GM23338 (cell line): ENCODE results near the gene LHX4. TPM values are rescaled to one million over a fixed set of nuclear protein-coding genes. Genes with fewer than 3 reads are reported as not detected.
A peak's percentile ranks its signal among the peaks of the same experiment; 100 is the strongest.

Experiments used
- ATAC-seq: fragments of 200-7000 bp; cut with Tn5 transposase; 3 replicates; pipeline ENCODE4 v1.9.1; 2020
- DNase-seq: peaks from one replicate; pipeline ENCODE4 v3.0.0-alpha.2; 2015; ENCODE audit warnings: low spot score
- H2AFZ ChIP-seq: fragments of 200-600 bp; sonication (generic); 2 replicates; pipeline ENCODE4 v1.8.0; 2016; ENCODE audit warnings: antibody characterized with exemption, mild to moderate bottlenecking, moderate library complexity
- H3F3A ChIP-seq: fragments of 200-600 bp; sonication (generic); replicated peaks from 2 replicates; pipeline ENCODE4 v1.8.0; 2017; ENCODE audit warnings: antibody characterized with exemption, mixed run types, low read depth
- H3K27ac ChIP-seq: fragments of 200-600 bp; sonication (generic); 2 replicates; pipeline ENCODE4 v1.6.1; 2016; ENCODE audit warnings: low read depth
- H3K27me3 ChIP-seq: fragments of 200-600 bp; sonication (generic); 2 replicates; pipeline ENCODE4 v1.8.0; 2016; ENCODE audit warnings: mild to moderate bottlenecking, mixed run types, moderate library complexity; ENCODE audit not compliant: insufficient read depth
- H3K36me3 ChIP-seq: fragments of 200-600 bp; sonication (generic); 2 replicates; pipeline ENCODE4 v1.8.0; 2016; ENCODE audit warnings: mild to moderate bottlenecking; ENCODE audit not compliant: insufficient read depth
- H3K4me1 ChIP-seq: fragments of 200-600 bp; sonication (generic); 2 replicates; pipeline ENCODE4 v1.8.0; 2016; ENCODE audit warnings: mild to moderate bottlenecking, moderate library complexity; ENCODE audit not compliant: insufficient read depth
- H3K4me2 ChIP-seq: fragments of 200-600 bp; sonication (generic); 2 replicates; pipeline ENCODE4 v1.7.1; 2017; ENCODE audit warnings: mixed run types
- H3K4me3 ChIP-seq: fragments of 200-600 bp; sonication (generic); 2 replicates; pipeline ENCODE4 v1.6.1; 2016; ENCODE audit warnings: mixed run types
- H3K79me2 ChIP-seq: fragments of 200-600 bp; sonication (generic); replicated peaks from 2 replicates; pipeline ENCODE4 v1.8.0; 2017; ENCODE audit warnings: mild to moderate bottlenecking; ENCODE audit not compliant: insufficient read depth
- H3K9me2 ChIP-seq: fragments of 200-600 bp; sonication (generic); 2 replicates; pipeline ENCODE4 v1.8.0; 2017; ENCODE audit not compliant: insufficient read depth
- H4K20me1 ChIP-seq: fragments of 200-600 bp; sonication (generic); replicated peaks from 2 replicates; pipeline ENCODE4 v1.8.0; 2017; ENCODE audit warnings: mild to moderate bottlenecking; ENCODE audit not compliant: insufficient read depth
- H3K27ac Mint-ChIP-seq: 2 replicates; pipeline ENCODE4 v1.8.0; 2020; ENCODE audit warnings: inconsistent platforms, mild to moderate bottlenecking, moderate library complexity, mixed read lengths
- H3K27me3 Mint-ChIP-seq: 3 replicates; pipeline ENCODE4 v1.8.0; 2022; ENCODE audit warnings: low read depth, mild to moderate bottlenecking, moderate library complexity, mixed read lengths, inconsistent platforms; ENCODE audit not compliant: insufficient read depth, poor library complexity
- H3K36me3 Mint-ChIP-seq: 3 replicates; pipeline ENCODE4 v1.8.0; 2021; ENCODE audit warnings: low read depth, mild to moderate bottlenecking, inconsistent platforms, moderate library complexity, mixed read lengths
- H3K4me1 Mint-ChIP-seq: 3 replicates; pipeline ENCODE4 v1.8.0; 2020; ENCODE audit warnings: mild to moderate bottlenecking, inconsistent platforms, mixed read lengths
- H3K4me3 Mint-ChIP-seq: 3 replicates; pipeline ENCODE4 v1.8.0; 2021; ENCODE audit warnings: moderate library complexity, mild to moderate bottlenecking, inconsistent platforms, mixed read lengths
- H3K9me3 Mint-ChIP-seq: 3 replicates; pipeline ENCODE4 v1.8.0; 2020; ENCODE audit warnings: moderate library complexity, mild to moderate bottlenecking, inconsistent platforms, mixed read lengths
- CREB1 ChIP-seq: fragments of 250-450 bp; sonication (Bioruptor Pico); IDR thresholded peaks from 2 replicates; pipeline ENCODE4 v1.5.0; 2020; ENCODE audit warnings: low read depth, mild to moderate bottlenecking, moderate library complexity
- EZH2 ChIP-seq: fragments of 200-600 bp; sonication (generic); IDR thresholded peaks from one replicate; pipeline ENCODE4 v1.8.0; 2017; ENCODE audit warnings: antibody characterized with exemption, mild to moderate bottlenecking, low read depth; ENCODE audit not compliant: unreplicated experiment
- JUNB ChIP-seq: IDR thresholded peaks from one replicate; pipeline ENCODE4 v1.6.1; 2016; ENCODE audit warnings: antibody characterized with exemption; ENCODE audit not compliant: unreplicated experiment
- POLR2AphosphoS5 ChIP-seq: IDR thresholded peaks from 2 replicates; pipeline ENCODE4 v1.6.1; 2016; ENCODE audit warnings: antibody characterized with exemption, low read depth
- ZNF462 ChIP-seq: fragments of 250-450 bp; sonication (Bioruptor Pico); IDR thresholded peaks from 2 replicates; pipeline ENCODE4 v1.5.0; 2020; ENCODE audit warnings: mild to moderate bottlenecking, moderate library complexity
- polyA plus RNA-seq: library from polyadenylated mRNA; unstranded; fragments of >200 nt; fragmentation: Nextera tagmentation; extraction: Ambion mirVana; gene quantifications from 2 replicates; pipeline ENCODE4 v1.2.1, GENCODE V29; 2016
- total RNA-seq: library from RNA; depleted of rRNA; stranded (reverse); fragments of >200 nt; shearing (Covaris generic); gene quantifications from 2 replicates; pipeline ENCODE4 v1.2.3, GENCODE V29; 2014

The LHX4 gene
- total and polyA plus RNA-seq, 2 experiments from 2014 or later, result 1.4 to 2.5 TPM

GRCh38 chr1:180230791-180231505 lies 884 bp downstream of the LHX4 start:
- Mint-ChIP-seq H3K4me1 (peaks cover 40% of the 10 kb centered on the region), H3K9me3 (peaks cover 7% of the 10 kb centered on the region), H3K27ac (no peak overlapping the region), H3K27me3 (peaks cover 86% of the 10 kb centered on the region), H3K36me3 (no peaks in the 10 kb centered on the region; the same call in 2 of the 3 replicates), H3K4me3 (peak overlapping the region; percentile 77)
- Histone ChIP-seq H3F3A (peaks cover 40% of the 10 kb centered on the region), H3K4me3 (peak overlapping the region; percentile 85), H4K20me1 (no peaks in the 10 kb centered on the region; the same call in 1 of the 2 replicates), H2AFZ (peak overlapping the region; percentile 72), H3K4me1 (peaks cover 38% of the 10 kb centered on the region), H3K36me3 (no peaks in the 10 kb centered on the region), H3K27me3 (peaks cover 92% of the 10 kb centered on the region), H3K4me2 (peak overlapping the region; percentile 100), H3K27ac (no peak overlapping the region), H3K79me2 (0 out of 2 replicates have a peak, but pooled peaks cover 4% of the 10 kb centered on the region), H3K9me2 (no peaks in the 10 kb centered on the region)
- DNase-seq (peak; percentile 91), ATAC-seq (peak; percentile 12)
- TF ChIP-seq CREB1 (CRISPR knock-in tag) (no peak), POLR2AphosphoS5 (no peak), JUNB (no peak), ZNF462 (CRISPR knock-in tag) (no peak), EZH2 (peak; percentile 16)
